Sigmoid colon (tissue), 7 donors: ENCODE data around the gene SETD7. TPM values are rescaled to one million over a fixed set of nuclear protein-coding genes. Genes with fewer than 3 reads are reported as not detected.

Experiments
- DNase-seq: peaks from one replicate; pipeline ENCODE4 v3.0.0-alpha.2; 2019
- H3K27ac ChIP-seq, 4 donors: fragments of 200-600 bp; sonication (generic); one replicate each; pipeline ENCODE4 v1.5.1; 2016 to 2019; ENCODE audit warnings: mild to moderate bottlenecking in 1 of 4
- H3K27me3 ChIP-seq, 3 donors: fragments of 200-600 bp; sonication (generic); one replicate each; pipeline ENCODE4 v1.5.1; 2019; ENCODE audit warnings: mild to moderate bottlenecking in 1 of 3
- H3K36me3 ChIP-seq, 4 donors: fragments of 200-600 bp; sonication (generic); one replicate each; pipeline ENCODE4 v1.5.1; 2016 to 2019
- H3K4me1 ChIP-seq, 4 donors: fragments of 200-600 bp; sonication (generic); one replicate each; pipeline ENCODE4 v1.5.1; 2017 to 2019
- H3K4me3 ChIP-seq, 4 donors: fragments of 200-600 bp; sonication (generic); one replicate each; pipeline ENCODE4 v1.5.1; 2017 to 2019; ENCODE audit warnings: mild to moderate bottlenecking in 2 of 4, moderate library complexity in 1 of 4
- H3K9me3 ChIP-seq, 4 donors: fragments of 200-600 bp in 3 of 4; sonication (generic) in 3 of 4; one replicate each; pipeline versions ENCODE4 v1.5.1 to v1.6.1; 2013 to 2019
- CTCF ChIP-seq, 4 experiments: fragments of 450-650 bp in 3 of 4; fragments of 200-600 bp in 1 of 4; IDR thresholded peaks; one replicate each; pipeline ENCODE4 v1.5.1; 2016 to 2019; ENCODE audit warnings: antibody characterized with exemption in 4 of 4, mild to moderate bottlenecking in 3 of 4, moderate library complexity in 2 of 4
- EP300 ChIP-seq, 4 donors: sonication (generic); formaldehyde crosslinking; IDR thresholded peaks; one replicate each; pipeline ENCODE4 v1.6.1; 2017; ENCODE audit warnings: antibody characterized with exemption in 4 of 4
- POLR2A ChIP-seq, 2 donors: fragments of 450-650 bp; IDR thresholded peaks; one replicate each; pipeline ENCODE4 v1.6.1; 2016; ENCODE audit warnings: antibody characterized with exemption in 2 of 2, mild to moderate bottlenecking in 2 of 2, moderate library complexity in 2 of 2
- POLR2AphosphoS5 ChIP-seq, 4 donors: sonication (generic); formaldehyde crosslinking; IDR thresholded peaks; one replicate each; pipeline ENCODE4 v1.6.1; 2017; ENCODE audit warnings: antibody characterized with exemption in 4 of 4
- WGBS, 2 donors: extraction: QIAGEN DNeasy Blood & Tissue Kit; methylation state at CpG; one replicate each; pipeline ENCODE4 v1.1.7; 2013; 5-methylcytosine and 5-hydroxymethylcytosine counted together
- intact Hi-C: fragments of 100-400 bp; cut with DNase I; formaldehyde crosslinking; loops from one replicate; pipeline ENCODE4 v1.15.1; 2023
- polyA plus RNA-seq, 3 donors: library from polyadenylated mRNA; stranded (reverse); fragments of 200-250 nt; gene quantifications; one replicate each; pipeline ENCODE4 v1.2.3, GENCODE V29; 2013
- total RNA-seq, 4 donors: library from RNA; depleted of rRNA; stranded (reverse); fragments of >200 nt; gene quantifications; one replicate each; pipeline ENCODE4 v1.1.0, GENCODE V29; 2016
- donor health status: healthy with polysubstance abuse.
- donor health status: Bipolar disorder and iron deficiency.
- donor health status: healthy.

The SETD7 gene
- total and polyA plus RNA-seq, 7 donors = 7.9 to 102 (median 79.2) TPM

- H3K27ac ChIP-seq = no peak overlapping the region
- no peak for DNase-seq
- H3K27me3 ChIP-seq = no peaks in the 10 kb centered on the region
- TF ChIP-seq POLR2A (IDR thresholded peaks at IDR 0.05) (no peak), CTCF (IDR thresholded peaks at IDR 0.05) (no peak), POLR2AphosphoS5 (IDR thresholded peaks at IDR 0.05) (no peak), EP300 (IDR thresholded peaks at IDR 0.05) (no peak)
- intact Hi-C loops = no loop called here
- no peaks in the 10 kb centered on the region for H3K9me3 ChIP-seq
- WGBS, 2 donors = 39 to 65% methylated on average over 2 of the region's 2 CpGs
- H3K4me1 ChIP-seq = peaks cover 0 to 9% (median 6%) of the 10 kb centered on the region in 4 donors
- peaks cover 0 to 23% (median 0%) of the 10 kb centered on the region in 4 donors for H3K36me3 ChIP-seq
- no peak overlapping the region for H3K4me3 ChIP-seq
Measured at GRCh38 chr4:139535228-139535870, 20.7 kb downstream of the SETD7 start.

- Histone ChIP-seq H3K36me3 (peaks cover 0 to 21% (median 0%) of the 10 kb centered on the region in 4 donors), H3K9me3 (no peaks in the 10 kb centered on the region), H3K27ac (no peak overlapping the region), H3K4me1 (peaks cover 0 to 9% (median 6%) of the 10 kb centered on the region in 4 donors), H3K4me3 (no peak overlapping the region), H3K27me3 (no peaks in the 10 kb centered on the region)
- no peak for TF ChIP-seq POLR2AphosphoS5 (IDR thresholded peaks at IDR 0.05)
- TF ChIP-seq CTCF (IDR thresholded peaks at IDR 0.05) = no peak
- no peak for TF ChIP-seq EP300 (IDR thresholded peaks at IDR 0.05)
- no peak for TF ChIP-seq POLR2A (IDR thresholded peaks at IDR 0.05)
- 94 to 95% methylated on average over 9 of the region's 9 CpGs for WGBS, 2 donors
- intact Hi-C loops = no loop called here
- DNase-seq = no peak
Measured at GRCh38 chr4:139534287-139534950, 21.6 kb downstream of the SETD7 start.

- H3K27ac ChIP-seq = no peak overlapping the region
- no peaks in the 10 kb centered on the region for H3K9me3 ChIP-seq
- peaks cover 0 to 9% (median 6%) of the 10 kb centered on the region in 4 donors for H3K4me1 ChIP-seq
- peaks cover 0 to 24% (median 1%) of the 10 kb centered on the region in 4 donors for H3K36me3 ChIP-seq
- no peaks in the 10 kb centered on the region for H3K27me3 ChIP-seq
- no peak for DNase-seq
- WGBS, 2 donors = 65 to 100% methylated on average over 3 of the region's 3 CpGs
- intact Hi-C loops = no loop called here
- no peak overlapping the region for H3K4me3 ChIP-seq
- TF ChIP-seq POLR2A (IDR thresholded peaks at IDR 0.05) (no peak), POLR2AphosphoS5 (IDR thresholded peaks at IDR 0.05) (no peak), CTCF (IDR thresholded peaks at IDR 0.05) (no peak), EP300 (IDR thresholded peaks at IDR 0.05) (no peak)
Measured at GRCh38 chr4:139533511-139533910, 22.5 kb downstream of the SETD7 start.

- no peak for DNase-seq
- Histone ChIP-seq H3K4me3 (no peak overlapping the region), H3K27ac (no peak overlapping the region), H3K4me1 (peaks cover 0 to 9% (median 6%) of the 10 kb centered on the region in 4 donors), H3K9me3 (no peaks in the 10 kb centered on the region), H3K27me3 (no peaks in the 10 kb centered on the region), H3K36me3 (peaks cover 0 to 30% (median 3%) of the 10 kb centered on the region in 4 donors)
- TF ChIP-seq POLR2AphosphoS5 (IDR thresholded peaks at IDR 0.05) = no peak
- TF ChIP-seq EP300 (IDR thresholded peaks at IDR 0.05) = no peak
- TF ChIP-seq POLR2A (IDR thresholded peaks at IDR 0.05) = no peak
- TF ChIP-seq CTCF (IDR thresholded peaks at IDR 0.05) = no peak
- intact Hi-C loops = no loop called here
- 90 to 93% methylated on average over 8 of the region's 8 CpGs for WGBS, 2 donors
Measured at GRCh38 chr4:139532947-139533346, 23.1 kb downstream of the SETD7 start.
